C4-2B (cell line): Measurements from ENCODE around the gene TLCD4.

Experiments used
- CTCF ChIP-seq: fragments of 450-650 bp; conservative IDR thresholded peaks from 2 replicates; pipeline ENCODE4 v1.5.1; 2017; ENCODE audit warnings: mild to moderate bottlenecking
- ZFX ChIP-seq: fragments of 450-650 bp; IDR thresholded peaks from 2 replicates; pipeline ENCODE4 v1.6.1; 2017

- TF ChIP-seq CTCF = no peak
- no peak for TF ChIP-seq ZFX
Measured at GRCh38 chr1:95086949-95087533, 30.1 kb upstream of the TLCD4 start.
